GM19239 (cell line): Measurements from ENCODE around the gene CNIH2.
"Not testable (repeated sequence)": the region's sequence is repeated elsewhere in the genome, so short reads cannot be mapped to it uniquely, and the experiment has no call there.

ENCODE experiments used
- DNase-seq: peaks from one replicate; pipeline ENCODE4 v3.0.0; 2011; ENCODE audit warnings: low spot score; ENCODE audit not compliant: insufficient read length
- FAIRE-seq: peaks from 2 replicates; lab custom pipeline; 2011; peaks lifted over from hg19 to GRCh38; lab: Jason Lieb, UNC

Gene CNIH2

GRCh38 chr11:66311965-66312548 is 34.1 kb downstream of the CNIH2 start:
- DNase-seq (peak; percentile 83), FAIRE-seq (no peak)

- peak; percentile 99 for FAIRE-seq
- DNase-seq = peak; percentile 98
Measured at GRCh38 chr11:66312549-66313320, 34.8 kb downstream of the CNIH2 start.

GRCh38 chr11:66313321-66314185 is 35.6 kb downstream of the CNIH2 start:
- DNase-seq (no peak), FAIRE-seq (no peak)

- no peak for DNase-seq
- FAIRE-seq = no peak
Measured at GRCh38 chr11:66314186-66314501, 36.2 kb downstream of the CNIH2 start.

GRCh38 chr11:66314561-66315497 is 36.9 kb downstream of the CNIH2 start:
- DNase-seq = no peak

GRCh38 chr11:66315498-66315885 is 37.5 kb downstream of the CNIH2 start:
- no peak for DNase-seq
- no peak for FAIRE-seq

More at GRCh38 chr11:66314561-66315497, 36.9 kb downstream of the CNIH2 start:
- no peak for FAIRE-seq

GRCh38 chr11:66315921-66316811 is 38.2 kb downstream of the CNIH2 start:
- FAIRE-seq (no peak), DNase-seq (no peak)

- no peak for FAIRE-seq
- DNase-seq = no peak
Measured at GRCh38 chr11:66316849-66317251, 38.9 kb downstream of the CNIH2 start, which contains the start of gene CD248. Gene CD248, minus strand, starts transcription at chr11:66317044. Its CDS starts 17 bp downstream, at chr11:66317027.

- FAIRE-seq = no peak
- DNase-seq = no peak
Measured at GRCh38 chr11:66317322-66317722, 39.3 kb downstream of the CNIH2 start.

- peak; percentile 77 for FAIRE-seq
Measured at GRCh38 chr11:66317723-66318599, 40.0 kb downstream of the CNIH2 start.

GRCh38 chr11:66318600-66318970 is 40.6 kb downstream of the CNIH2 start:
- DNase-seq = no peak
- no peak for FAIRE-seq

More at GRCh38 chr11:66317723-66318599, 40.0 kb downstream of the CNIH2 start:
- DNase-seq = no peak

- DNase-seq, FAIRE-seq: not testable (repeated sequence)
Measured at GRCh38 chr11:66320289-66320688, 42.3 kb downstream of the CNIH2 start.

- FAIRE-seq, DNase-seq: not testable (repeated sequence)
Measured at GRCh38 chr11:66320748-66321147, 42.8 kb downstream of the CNIH2 start.

GRCh38 chr11:66321606-66322005 is 43.6 kb downstream of the CNIH2 start:
- FAIRE-seq (no peak), DNase-seq (no peak)

- no peak for FAIRE-seq
Measured at GRCh38 chr11:66322732-66323427, 44.9 kb downstream of the CNIH2 start.

GRCh38 chr11:66323684-66324083 is 45.7 kb downstream of the CNIH2 start:
- FAIRE-seq (no peak), DNase-seq (no peak)

More at GRCh38 chr11:66322732-66323427, 44.9 kb downstream of the CNIH2 start:
- no peak for DNase-seq

GRCh38 chr11:66324664-66325063 is 46.7 kb downstream of the CNIH2 start:
- DNase-seq (no peak), FAIRE-seq (no peak)
